Mammary epithelial cell (primary cell): ENCODE results near the gene KDM4C.

Source experiments
- EZH2 ChIP-seq: IDR thresholded peaks from 2 replicates; pipeline ENCODE4 v1.6.1; 2012; ENCODE audit warnings: low read length, inconsistent platforms, borderline replicate concordance
- TF ChIP-seq, protein P1 (sequence below), 2 donors: IDR thresholded peaks in 1 of 2; conservative IDR thresholded peaks in 1 of 2; 2 replicates each; pipeline ENCODE4 v1.5.1; 2011 to 2012; ENCODE audit warnings: inconsistent platforms in 2 of 2, low read length in 2 of 2, mild to moderate bottlenecking in 2 of 2, control low read depth in 1 of 2, low read depth in 1 of 2; ENCODE audit not compliant: insufficient read depth in 1 of 2; ENCODE audit errors: extremely low read depth in 1 of 2

GRCh38 chr9:7148243-7148765 lies 390.5 kb downstream of the KDM4C start:
- TF ChIP-seq, protein P1, sequence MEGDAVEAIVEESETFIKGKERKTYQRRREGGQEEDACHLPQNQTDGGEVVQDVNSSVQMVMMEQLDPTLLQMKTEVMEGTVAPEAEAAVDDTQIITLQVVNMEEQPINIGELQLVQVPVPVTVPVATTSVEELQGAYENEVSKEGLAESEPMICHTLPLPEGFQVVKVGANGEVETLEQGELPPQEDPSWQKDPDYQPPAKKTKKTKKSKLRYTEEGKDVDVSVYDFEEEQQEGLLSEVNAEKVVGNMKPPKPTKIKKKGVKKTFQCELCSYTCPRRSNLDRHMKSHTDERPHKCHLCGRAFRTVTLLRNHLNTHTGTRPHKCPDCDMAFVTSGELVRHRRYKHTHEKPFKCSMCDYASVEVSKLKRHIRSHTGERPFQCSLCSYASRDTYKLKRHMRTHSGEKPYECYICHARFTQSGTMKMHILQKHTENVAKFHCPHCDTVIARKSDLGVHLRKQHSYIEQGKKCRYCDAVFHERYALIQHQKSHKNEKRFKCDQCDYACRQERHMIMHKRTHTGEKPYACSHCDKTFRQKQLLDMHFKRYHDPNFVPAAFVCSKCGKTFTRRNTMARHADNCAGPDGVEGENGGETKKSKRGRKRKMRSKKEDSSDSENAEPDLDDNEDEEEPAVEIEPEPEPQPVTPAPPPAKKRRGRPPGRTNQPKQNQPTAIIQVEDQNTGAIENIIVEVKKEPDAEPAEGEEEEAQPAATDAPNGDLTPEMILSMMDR (conservative IDR thresholded peaks at IDR 0.05 in 1 of 2, IDR thresholded peaks at IDR 0.05 in 1 of 2; ENCODE audit: extremely low read depth in 1 of 2, insufficient read depth in 1 of 2, low read depth in 1 of 2, low read length in 2 of 2) = no peak
- TF ChIP-seq EZH2 = no peak
